IPS-18c (cell line): ENCODE results near the gene SLX4IP.

Experiments used
- H3K4me3 ChIP-seq: 2 replicates; pipeline ENCODE4 v1.7.0; 2013; ENCODE audit warnings: low read depth, mild to moderate bottlenecking, low read length, moderate library complexity; ENCODE audit not compliant: insufficient read depth
- H3K9me3 ChIP-seq: one replicate; pipeline ENCODE4 v1.6.1; 2013; ENCODE audit warnings: mild to moderate bottlenecking, low read length, moderate library complexity; ENCODE audit not compliant: control insufficient read depth, insufficient read depth

SLX4IP gene

GRCh38 chr20:10419550-10420133 is 15.5 kb upstream of the SLX4IP start:
- no peaks in the 10 kb centered on the region for H3K9me3 ChIP-seq
- no peak overlapping the region for H3K4me3 ChIP-seq

GRCh38 chr20:10423735-10424134 is 11.4 kb upstream of the SLX4IP start:
- Histone ChIP-seq H3K9me3 (no peaks in the 10 kb centered on the region), H3K4me3 (no peak overlapping the region)

DNA sequence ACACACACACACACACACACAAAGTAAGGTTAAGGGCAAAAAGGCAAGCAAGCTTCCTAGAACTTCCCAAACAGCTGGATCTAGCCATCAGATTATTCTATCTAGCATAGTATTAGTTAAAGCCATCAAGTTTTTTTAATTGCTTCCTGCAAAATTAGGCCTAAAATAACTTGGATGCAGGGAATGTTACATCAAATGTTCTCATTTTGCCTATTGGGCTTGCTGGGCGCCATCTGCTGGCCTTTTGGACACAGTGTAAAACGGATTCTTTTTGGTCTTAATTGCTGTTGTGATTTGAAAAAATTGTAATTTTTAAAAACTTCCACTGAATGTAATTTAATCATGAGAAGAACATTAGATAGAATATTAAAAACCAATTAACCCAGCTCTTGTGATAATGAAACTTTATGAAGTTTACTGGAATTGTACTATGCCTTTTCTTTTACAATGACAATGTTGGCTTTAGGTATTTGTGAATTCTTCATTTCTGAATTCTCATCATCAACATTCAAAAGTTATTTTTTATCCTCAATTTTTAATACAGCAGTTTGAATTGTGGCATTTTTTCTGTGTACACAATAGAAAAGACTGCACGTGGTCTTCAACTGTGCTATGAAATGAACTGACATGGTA is 7.9 kb upstream of the SLX4IP start:
- Histone ChIP-seq H3K9me3 (no peaks in the 10 kb centered on the region), H3K4me3 (no peak overlapping the region)

DNA sequence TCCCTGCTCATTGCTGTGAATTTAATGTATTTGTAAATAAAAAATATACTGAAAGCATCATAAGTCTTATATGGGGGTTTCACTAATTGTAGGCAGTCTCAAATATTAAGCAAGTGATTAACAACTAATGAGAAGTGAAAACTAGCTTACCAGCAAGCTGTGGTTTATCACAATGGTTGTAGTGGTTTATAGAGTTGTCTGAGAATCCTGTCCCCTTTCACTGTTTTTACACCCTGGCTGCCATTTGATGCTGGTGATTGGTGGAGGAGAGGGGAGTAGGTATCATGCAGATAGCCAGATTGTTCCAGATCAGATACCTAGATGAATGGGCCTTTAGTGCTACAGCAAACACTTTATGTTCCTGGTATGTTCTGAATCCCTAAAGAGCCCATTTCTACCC is 7.1 kb upstream of the SLX4IP start:
- Histone ChIP-seq H3K4me3 (no peak overlapping the region), H3K9me3 (no peaks in the 10 kb centered on the region)

- H3K4me3 ChIP-seq: no peak overlapping the region
- no peaks in the 10 kb centered on the region for H3K9me3 ChIP-seq
These were observed 5.6 kb upstream of the SLX4IP start for GRCh38 chr20:10429443-10429981.

GRCh38 chr20:10430000-10430466 is 5.1 kb upstream of the SLX4IP start:
- H3K4me3 ChIP-seq: no peak overlapping the region
- no peaks in the 10 kb centered on the region for H3K9me3 ChIP-seq

- Histone ChIP-seq H3K9me3 (no peaks in the 10 kb centered on the region), H3K4me3 (no peak overlapping the region)
These were observed 4.4 kb upstream of the SLX4IP start for GRCh38 chr20:10430704-10431103.

- Histone ChIP-seq H3K9me3 (no peaks in the 10 kb centered on the region), H3K4me3 (no peak overlapping the region; the same call in 1 of the 2 replicates)
These were observed 3.0 kb upstream of the SLX4IP start for GRCh38 chr20:10432079-10432478.

DNA sequence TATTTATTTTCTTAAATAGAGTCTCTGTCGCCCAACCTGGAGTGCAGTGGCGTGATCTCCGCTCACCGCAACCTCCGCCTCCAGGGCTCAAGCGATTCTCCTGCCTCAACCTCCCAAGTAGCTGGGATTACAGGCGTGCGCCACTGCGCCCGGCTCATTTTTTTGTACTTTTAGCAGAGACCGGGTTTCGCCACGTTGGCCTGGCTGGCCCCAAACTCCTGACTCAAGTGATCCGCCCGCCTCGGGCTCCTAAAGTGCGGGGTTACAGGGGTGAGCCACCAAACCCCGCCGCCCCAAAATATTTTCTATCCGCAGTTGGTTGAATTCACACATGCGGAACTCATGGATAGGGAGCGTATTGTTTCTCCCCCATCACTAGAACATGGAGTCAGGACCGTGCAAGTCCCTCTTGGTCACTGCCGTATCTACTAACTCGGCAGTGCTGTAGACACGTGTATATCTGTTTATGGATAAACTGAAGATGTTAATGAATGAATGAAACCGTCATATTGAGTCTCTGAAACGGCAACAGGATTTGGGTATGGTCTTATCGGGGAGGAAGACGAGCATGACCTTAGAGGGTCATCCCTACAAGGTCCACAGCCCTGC is 2.0 kb upstream of the SLX4IP start:
- peak overlapping the region; percentile 88 for H3K4me3 ChIP-seq
- H3K9me3 ChIP-seq: no peaks in the 10 kb centered on the region

DNA sequence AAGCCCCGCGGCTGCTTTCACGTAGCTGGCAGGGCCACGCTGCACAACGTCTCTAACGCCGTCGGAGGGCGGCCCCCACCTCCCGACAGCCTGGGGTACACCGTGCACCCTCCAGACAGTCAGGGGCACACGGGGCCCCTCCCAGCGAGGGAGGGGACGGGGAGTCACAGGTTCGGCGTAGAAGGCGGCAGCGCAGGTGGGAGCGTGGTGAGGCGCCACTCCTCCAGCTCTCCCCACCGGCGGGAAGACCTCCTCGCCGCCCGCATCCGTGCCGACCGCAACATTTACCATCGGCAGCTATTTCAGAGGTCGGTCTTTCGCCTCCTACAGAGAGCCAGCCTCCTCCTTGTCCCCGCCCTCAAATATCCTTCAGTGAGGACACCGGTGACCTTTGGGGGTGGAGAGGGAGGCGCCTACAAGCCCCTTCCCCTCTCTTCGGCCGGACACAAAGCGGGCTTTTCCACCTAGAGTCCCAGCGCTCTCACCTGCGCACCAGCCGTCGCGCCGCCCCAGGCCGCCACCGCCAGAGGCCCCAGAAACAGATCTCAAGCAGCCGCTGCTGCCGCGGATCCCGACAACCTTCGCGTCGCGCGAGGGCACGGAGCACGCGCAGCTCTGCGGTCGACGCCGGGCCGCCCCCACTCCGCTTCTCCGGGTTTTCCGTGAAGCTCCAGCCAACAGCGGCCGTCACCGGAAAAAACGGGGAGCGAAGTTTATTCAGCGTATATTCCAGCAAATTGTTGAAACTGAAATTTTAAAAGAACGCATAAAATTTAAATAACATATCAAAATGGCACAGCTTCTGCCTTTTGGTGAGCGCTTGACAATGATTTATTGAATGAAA is 1.3 kb upstream of the SLX4IP start, which contains the start of gene MKKS:
Gene MKKS, minus strand, starts transcription at position 600 of the 844 bp plus-strand sequence. CDS start 20,708 bp downstream, outside the sequence.
- Histone ChIP-seq H3K4me3 (peak within 1 kb of the TSS; percentile 88), H3K9me3 (no peaks in the 10 kb centered on the region)

- H3K9me3 ChIP-seq: no peaks in the 10 kb centered on the region
- peak overlapping the region; percentile 88 for H3K4me3 ChIP-seq
These were observed 656 bp upstream of the SLX4IP start for GRCh38 chr20:10434467-10434831.

DNA sequence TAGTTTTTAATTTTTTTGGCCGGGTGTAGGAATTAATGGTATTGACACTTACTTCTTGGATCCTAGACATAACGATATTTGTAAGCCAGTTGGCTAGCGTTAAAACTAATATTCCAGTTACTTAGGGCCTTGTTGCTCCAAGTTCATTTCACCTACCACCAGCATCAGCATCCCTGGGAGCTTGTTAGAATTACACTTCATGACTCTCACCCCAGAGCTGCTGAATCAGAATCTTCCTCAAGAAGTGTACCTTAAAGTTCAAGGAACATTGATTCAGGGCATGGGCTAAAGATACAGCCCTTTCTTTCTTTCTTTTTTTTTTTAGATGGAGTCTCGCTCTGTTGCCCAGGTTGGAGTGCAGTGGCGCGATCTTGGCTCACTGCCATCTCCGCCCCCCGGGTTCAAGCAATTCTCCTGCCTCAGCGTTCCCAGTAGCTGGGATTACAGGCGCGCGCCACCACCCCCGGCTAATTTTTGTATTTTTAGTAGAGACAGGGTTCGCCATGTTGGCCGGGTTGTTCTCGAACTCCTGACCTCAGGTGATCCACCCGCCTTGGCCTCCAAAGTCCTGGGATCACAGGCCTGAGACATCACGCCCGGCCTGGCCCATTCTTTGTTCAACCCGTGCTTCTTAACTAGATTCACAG is 1.1 kb downstream of the SLX4IP start:
- Histone ChIP-seq H3K4me3 (no peak overlapping the region), H3K9me3 (no peaks in the 10 kb centered on the region)

DNA sequence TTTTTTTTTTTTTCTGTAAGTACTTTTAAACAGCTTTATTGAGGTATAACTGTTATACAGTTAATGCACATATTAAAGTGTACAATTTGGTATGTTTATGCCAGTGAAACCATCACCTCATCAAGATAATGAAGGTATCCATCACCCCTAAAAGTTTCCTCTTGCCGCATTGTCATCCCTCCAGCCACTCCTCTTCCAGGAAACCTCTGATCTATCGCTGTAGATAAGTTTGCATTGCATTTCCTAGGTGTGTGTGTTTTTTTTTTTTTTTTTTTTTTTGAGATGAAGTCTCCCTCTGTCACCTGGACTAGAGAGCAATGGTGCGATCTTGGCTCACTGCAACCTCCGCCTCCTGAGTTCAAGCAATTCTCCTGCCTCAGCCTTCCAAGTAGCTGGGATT is 3.1 kb downstream of the SLX4IP start:
- Histone ChIP-seq H3K4me3 (no peak overlapping the region), H3K9me3 (no peaks in the 10 kb centered on the region)

DNA sequence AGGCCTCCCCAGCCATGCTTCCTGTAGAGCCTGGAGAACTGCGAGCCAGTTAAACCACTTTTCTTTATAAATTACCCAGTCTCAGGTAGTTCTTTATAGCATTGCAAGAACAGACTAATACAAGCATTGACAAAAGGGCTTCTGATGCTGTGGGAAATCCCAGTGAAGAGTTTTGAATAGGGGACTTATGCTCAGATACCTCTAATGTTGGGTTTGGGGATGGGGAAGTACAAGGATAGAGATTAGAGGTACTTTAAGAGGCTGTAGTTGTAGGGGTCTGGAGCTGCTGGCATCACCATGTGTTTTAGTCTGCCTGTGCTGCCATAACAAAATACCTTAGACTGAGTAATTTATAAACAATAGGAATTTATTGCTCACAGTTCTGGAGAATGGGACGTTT is 8.8 kb downstream of the SLX4IP start:
- Histone ChIP-seq H3K9me3 (no peaks in the 10 kb centered on the region), H3K4me3 (no peak overlapping the region)

GRCh38 chr20:10445758-10446157 is 10.7 kb downstream of the SLX4IP start:
- Histone ChIP-seq H3K4me3 (no peak overlapping the region), H3K9me3 (no peaks in the 10 kb centered on the region)

DNA sequence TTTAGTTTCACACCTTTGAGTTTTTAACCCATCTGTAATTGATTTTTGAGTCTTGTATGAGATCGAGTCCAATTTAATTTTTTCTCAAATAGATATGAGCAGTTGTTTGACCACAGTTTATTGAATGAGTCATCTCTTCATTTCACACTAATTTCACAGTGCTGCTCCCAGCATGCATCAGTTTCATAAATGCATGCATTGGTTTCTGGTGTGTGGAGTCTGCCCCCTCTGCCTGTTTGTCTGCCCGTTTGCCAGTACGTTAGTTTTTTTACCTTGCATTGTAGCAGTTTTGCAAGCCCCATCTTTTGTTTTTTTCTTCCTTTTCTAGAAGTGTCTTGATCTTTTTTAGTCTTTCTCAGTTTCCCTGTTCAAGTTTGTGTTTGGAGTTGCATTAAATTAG is 11.9 kb downstream of the SLX4IP start:
- no peaks in the 10 kb centered on the region for H3K9me3 ChIP-seq
- no peak overlapping the region for H3K4me3 ChIP-seq
